Esophagus muscularis mucosa (tissue), 4 donors: Measurements from ENCODE around the gene DHX30. TPM values are rescaled to one million over a fixed set of nuclear protein-coding genes. Genes with fewer than 3 reads are reported as not detected.
"Not testable (repeated sequence)": the region's sequence is repeated elsewhere in the genome, so short reads cannot be mapped to it uniquely, and the experiment has no call there.

Experiments
- DNase-seq: peaks from one replicate; pipeline ENCODE4 v3.0.0-alpha.2; 2017; ENCODE audit errors: extremely low spot score
- H3K27ac ChIP-seq, 4 donors: fragments of 200-600 bp; sonication (generic); replicated peaks in 1 of 4; 1 replicate in 3 of 4; 2 replicates in 1 of 4; pipeline ENCODE4 v1.5.1; 2016 to 2019; ENCODE audit warnings: mild to moderate bottlenecking in 1 of 4
- H3K27me3 ChIP-seq, 4 donors: fragments of 200-600 bp; sonication (generic); one replicate each; pipeline versions ENCODE4 v1.5.1 to v1.6.0; 2016 to 2019
- H3K36me3 ChIP-seq, 4 donors: fragments of 200-600 bp; sonication (generic); one replicate each; pipeline ENCODE4 v1.5.1; 2016 to 2019
- H3K4me1 ChIP-seq, 4 donors: fragments of 200-600 bp; sonication (generic); one replicate each; pipeline ENCODE4 v1.5.1; 2016 to 2019
- H3K4me3 ChIP-seq, 4 donors: fragments of 200-600 bp; sonication (generic); 1 replicate in 2 of 4; 2 replicates in 2 of 4; pipeline ENCODE4 v1.5.1; 2016 to 2019; ENCODE audit warnings: mild to moderate bottlenecking in 4 of 4, moderate library complexity in 1 of 4
- H3K9me3 ChIP-seq, 4 donors: fragments of 200-600 bp; sonication (generic); 1 replicate in 3 of 4; 2 replicates in 1 of 4; pipeline ENCODE4 v1.5.1; 2016 to 2019
- CTCF ChIP-seq, 3 experiments: fragments of 200-600 bp in 2 of 3; fragments of 450-650 bp in 1 of 3; sonication (generic) in 2 of 3; IDR thresholded peaks; one replicate each; pipeline ENCODE4 v1.5.1; 2017 to 2019; ENCODE audit warnings: antibody characterized with exemption in 3 of 3, mild to moderate bottlenecking in 2 of 3, moderate library complexity in 1 of 3
- EP300 ChIP-seq: sonication (generic); formaldehyde crosslinking; IDR thresholded peaks from one replicate; pipeline ENCODE4 v1.6.1; 2017; ENCODE audit warnings: antibody characterized with exemption
- POLR2A ChIP-seq: fragments of 450-650 bp; IDR thresholded peaks from one replicate; pipeline ENCODE4 v1.6.1; 2017; ENCODE audit warnings: antibody characterized with exemption, moderate library complexity, mild to moderate bottlenecking, low read depth
- POLR2AphosphoS5 ChIP-seq, 2 donors: sonication (generic); formaldehyde crosslinking; IDR thresholded peaks; one replicate each; pipeline ENCODE4 v1.6.1; 2017; ENCODE audit warnings: antibody characterized with exemption in 2 of 2
- WGBS: methylation state at CpG from one replicate; pipeline ENCODE4 v1.1.5; 2018; 5-methylcytosine and 5-hydroxymethylcytosine counted together
- intact Hi-C: fragments of 100-400 bp; cut with DNase I; formaldehyde crosslinking; loops from one replicate; pipeline ENCODE4 v1.15.1; 2023
- total RNA-seq, 4 donors: library from RNA; depleted of rRNA; stranded (reverse); fragments of >200 nt; gene quantifications; one replicate each; pipeline versions ENCODE4 v1.1.0 to v1.2.1, GENCODE V29; 2016

DHX30 gene, protein sequence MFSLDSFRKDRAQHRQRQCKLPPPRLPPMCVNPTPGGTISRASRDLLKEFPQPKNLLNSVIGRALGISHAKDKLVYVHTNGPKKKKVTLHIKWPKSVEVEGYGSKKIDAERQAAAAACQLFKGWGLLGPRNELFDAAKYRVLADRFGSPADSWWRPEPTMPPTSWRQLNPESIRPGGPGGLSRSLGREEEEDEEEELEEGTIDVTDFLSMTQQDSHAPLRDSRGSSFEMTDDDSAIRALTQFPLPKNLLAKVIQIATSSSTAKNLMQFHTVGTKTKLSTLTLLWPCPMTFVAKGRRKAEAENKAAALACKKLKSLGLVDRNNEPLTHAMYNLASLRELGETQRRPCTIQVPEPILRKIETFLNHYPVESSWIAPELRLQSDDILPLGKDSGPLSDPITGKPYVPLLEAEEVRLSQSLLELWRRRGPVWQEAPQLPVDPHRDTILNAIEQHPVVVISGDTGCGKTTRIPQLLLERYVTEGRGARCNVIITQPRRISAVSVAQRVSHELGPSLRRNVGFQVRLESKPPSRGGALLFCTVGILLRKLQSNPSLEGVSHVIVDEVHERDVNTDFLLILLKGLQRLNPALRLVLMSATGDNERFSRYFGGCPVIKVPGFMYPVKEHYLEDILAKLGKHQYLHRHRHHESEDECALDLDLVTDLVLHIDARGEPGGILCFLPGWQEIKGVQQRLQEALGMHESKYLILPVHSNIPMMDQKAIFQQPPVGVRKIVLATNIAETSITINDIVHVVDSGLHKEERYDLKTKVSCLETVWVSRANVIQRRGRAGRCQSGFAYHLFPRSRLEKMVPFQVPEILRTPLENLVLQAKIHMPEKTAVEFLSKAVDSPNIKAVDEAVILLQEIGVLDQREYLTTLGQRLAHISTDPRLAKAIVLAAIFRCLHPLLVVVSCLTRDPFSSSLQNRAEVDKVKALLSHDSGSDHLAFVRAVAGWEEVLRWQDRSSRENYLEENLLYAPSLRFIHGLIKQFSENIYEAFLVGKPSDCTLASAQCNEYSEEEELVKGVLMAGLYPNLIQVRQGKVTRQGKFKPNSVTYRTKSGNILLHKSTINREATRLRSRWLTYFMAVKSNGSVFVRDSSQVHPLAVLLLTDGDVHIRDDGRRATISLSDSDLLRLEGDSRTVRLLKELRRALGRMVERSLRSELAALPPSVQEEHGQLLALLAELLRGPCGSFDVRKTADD
- total RNA-seq, result 10 to 100 TPM; 54.4 to 99.3 (median 80.0) TPM

- WGBS, result 0% methylated on average over 7 of the region's 90 CpGs
- H3K4me1 ChIP-seq, result peaks cover 18 to 32% (median 24%) of the 10 kb centered on the region in 4 donors
- intact Hi-C loops, result no loop called here
- DNase-seq, result peak; percentile 97
- no peaks in the 10 kb centered on the region for H3K9me3 ChIP-seq
- H3K4me3 ChIP-seq, result peak within 1 kb of the TSS; percentile 83 to 100 (median 96)
- H3K36me3 ChIP-seq, result peaks cover 16 to 28% (median 25%) of the 10 kb centered on the region in 4 donors
- H3K27ac ChIP-seq, result peak within 1 kb of the TSS; percentile 95 to 100 (median 100)
- H3K27me3 ChIP-seq, result no peaks in the 10 kb centered on the region
- peak; percentile 81 for TF ChIP-seq POLR2A
- peak; percentile 76 to 83 for TF ChIP-seq POLR2AphosphoS5 (IDR thresholded peaks at IDR 0.05)
- TF ChIP-seq CTCF (IDR thresholded peaks at IDR 0.05), result no peak
- TF ChIP-seq EP300, result no peak
These were observed at the start of gene DHX30 for GRCh38 chr3:47802734-47803479. TSS of gene DHX30 (plus strand) at chr3:47803138. CDS start at chr3:47810684, 7,546 bp downstream.

DNA sequence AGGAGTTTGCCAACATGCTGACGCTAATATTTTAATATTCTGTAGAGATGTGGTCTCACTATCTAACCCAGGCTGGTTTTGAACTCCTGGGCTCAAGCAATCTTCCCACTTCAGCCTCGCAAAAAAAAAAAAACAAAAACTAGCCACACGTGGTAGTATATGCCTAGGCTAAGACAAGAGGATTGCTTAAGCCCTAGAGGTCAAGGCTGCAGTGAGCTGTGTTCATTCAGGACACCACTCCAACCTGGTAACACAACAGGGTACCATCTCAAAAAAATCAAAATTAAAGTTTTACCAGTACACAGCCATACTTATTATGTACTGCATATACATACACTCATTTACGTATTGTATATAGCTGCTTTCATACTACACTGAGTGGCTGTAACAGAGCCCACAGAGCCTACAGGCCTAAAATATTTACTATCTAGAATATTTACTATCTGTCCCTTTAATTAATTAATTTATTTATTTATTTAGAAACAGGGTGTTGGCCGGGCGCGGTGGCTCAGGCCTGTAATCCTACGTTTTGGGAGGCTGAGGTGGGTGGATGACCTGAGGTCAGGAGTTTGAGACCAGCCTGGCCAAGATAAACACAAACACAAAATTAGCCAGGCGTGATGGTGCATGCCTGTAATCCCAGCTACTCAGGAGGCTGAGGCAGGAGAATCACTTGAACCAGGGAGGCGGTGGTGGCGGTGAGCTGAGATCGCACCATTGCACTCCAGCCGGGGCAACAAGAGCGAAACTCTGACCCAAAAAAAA lies 44.5 kb upstream of the DHX30 start:
- 94% methylated on average over 14 of the region's 14 CpGs for WGBS
- Histone ChIP-seq H3K9me3 (no peaks in the 10 kb centered on the region), H3K36me3 (peaks cover 0 to 19% (median 6%) of the 10 kb centered on the region in 4 donors), H3K4me1 (peaks cover 4 to 12% (median 9%) of the 10 kb centered on the region in 4 donors), H3K27ac (no peak overlapping the region), H3K27me3 (no peaks in the 10 kb centered on the region), H3K4me3 (no peak overlapping the region)
- DNase-seq, result no peak
- TF ChIP-seq CTCF (IDR thresholded peaks at IDR 0.05) (no peak), POLR2AphosphoS5 (IDR thresholded peaks at IDR 0.05) (no peak), EP300 (no peak), POLR2A (no peak)
- intact Hi-C loops, result no loop called here

GRCh38 chr3:47760207-47760606 lies 42.7 kb upstream of the DHX30 start:
- H3K27ac ChIP-seq, DNase-seq, H3K4me3 ChIP-seq, intact Hi-C loops, H3K9me3 ChIP-seq, H3K27me3 ChIP-seq: not testable (repeated sequence)
- WGBS, result 92% methylated on average over 4 of the region's 4 CpGs
- Histone ChIP-seq H3K36me3 (peaks cover 0 to 35% (median 6%) of the 10 kb centered on the region in 4 donors), H3K4me1 (peaks cover 4 to 12% (median 10%) of the 10 kb centered on the region in 4 donors)

DNA sequence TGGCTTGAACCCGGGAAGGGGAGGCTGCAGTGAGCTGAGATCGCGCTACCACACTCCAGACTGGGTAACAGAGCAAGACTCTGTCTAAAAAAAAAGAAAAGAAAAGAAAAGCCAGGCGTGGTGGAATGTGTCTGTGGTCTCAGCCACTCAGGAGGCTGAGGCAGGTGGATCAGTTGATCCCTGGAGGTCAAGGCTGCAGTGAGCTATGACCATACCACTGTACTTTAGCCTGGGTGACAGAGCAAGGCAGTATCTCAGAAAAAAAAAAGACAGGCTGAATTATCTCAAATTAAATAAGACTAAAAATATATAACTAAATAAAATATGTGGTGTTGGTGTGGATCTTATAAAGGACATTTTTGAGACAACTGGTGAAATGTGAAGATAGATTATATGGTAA lies 41.9 kb upstream of the DHX30 start:
- Histone ChIP-seq H3K4me3 (no peak overlapping the region), H3K27me3 (no peaks in the 10 kb centered on the region), H3K36me3 (peaks cover 0 to 35% (median 8%) of the 10 kb centered on the region in 4 donors), H3K27ac (no peak overlapping the region), H3K4me1 (peaks cover 4 to 17% (median 15%) of the 10 kb centered on the region in 4 donors), H3K9me3 (no peaks in the 10 kb centered on the region)
- no peak for TF ChIP-seq CTCF (IDR thresholded peaks at IDR 0.05)
- no peak for TF ChIP-seq POLR2A
- TF ChIP-seq POLR2AphosphoS5 (IDR thresholded peaks at IDR 0.05), result no peak
- no peak for TF ChIP-seq EP300
- intact Hi-C loops, result no loop called here
- DNase-seq, result no peak
- 91% methylated on average over 4 of the region's 4 CpGs for WGBS
